Stimulated activated CD8-positive, alpha-beta memory T cell treated with anti-CD3 and anti-CD28 coated beads, Interleukin-4, amount 100 ng/mL, for 4 hours (primary cell): ENCODE results near the gene NAA16.
"Not testable (repeated sequence)": the region's sequence is repeated elsewhere in the genome, so short reads cannot be mapped to it uniquely, and the experiment has no call there.

Experiments used
- DNase-seq, 2 donors: peaks; one replicate each; pipeline ENCODE4 v3.0.0-alpha.2; 2020; ENCODE audit warnings: low read depth in 2 of 2, low spot score in 1 of 2

Gene NAA16

GRCh38 chr13:41405367-41405766 is 94.3 kb downstream of the NAA16 start:
- DNase-seq = no peak

GRCh38 chr13:41407380-41407779 is 96.3 kb downstream of the NAA16 start:
- DNase-seq = no peak

GRCh38 chr13:41408121-41408520 is 97.1 kb downstream of the NAA16 start:
- no peak for DNase-seq

DNA sequence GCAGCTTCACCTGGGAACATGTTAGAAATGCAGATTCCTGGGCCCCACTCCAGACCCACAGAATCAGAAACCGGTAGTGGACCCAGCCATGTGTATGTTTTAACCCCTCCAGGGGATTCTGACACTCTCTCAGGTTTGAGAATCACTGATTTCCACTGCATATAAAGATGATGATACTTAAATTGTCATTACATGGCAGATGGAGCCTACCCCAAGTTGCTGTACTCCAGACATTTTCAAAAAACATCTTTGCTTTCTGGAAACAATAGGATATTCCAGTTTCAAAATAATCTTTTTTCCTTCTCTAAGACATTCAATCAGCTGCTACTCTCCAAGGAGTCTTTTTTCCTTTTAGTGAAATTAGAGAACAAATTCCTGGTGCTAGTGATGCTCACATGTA is 97.7 kb downstream of the NAA16 start:
- DNase-seq = no peak

GRCh38 chr13:41409611-41410010 is 98.5 kb downstream of the NAA16 start:
- no peak for DNase-seq

DNA sequence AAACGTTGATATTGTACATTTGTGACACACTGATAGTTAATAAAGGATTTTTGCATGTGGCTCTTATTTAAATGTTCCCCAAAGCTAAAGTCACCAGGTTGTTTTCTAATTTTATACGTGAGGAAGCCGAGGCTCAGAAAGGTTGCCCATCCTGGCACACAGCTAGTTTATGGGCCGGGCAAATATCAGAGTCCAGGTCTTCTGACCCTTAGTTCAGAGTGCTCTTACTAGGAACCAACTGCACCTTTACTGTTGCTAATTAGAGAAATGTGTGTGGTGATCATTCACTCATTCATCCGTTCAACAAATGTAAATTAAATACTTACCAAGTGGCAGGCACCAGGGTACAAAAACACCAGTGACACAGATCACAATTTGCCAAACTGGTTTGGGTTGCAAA is 100.0 kb downstream of the NAA16 start:
- DNase-seq = no peak

- no peak for DNase-seq
Observed at GRCh38 chr13:41411522-41411921, 100.5 kb downstream of the NAA16 start.

GRCh38 chr13:41413872-41414271 is 102.8 kb downstream of the NAA16 start:
- DNase-seq = no peak

DNA sequence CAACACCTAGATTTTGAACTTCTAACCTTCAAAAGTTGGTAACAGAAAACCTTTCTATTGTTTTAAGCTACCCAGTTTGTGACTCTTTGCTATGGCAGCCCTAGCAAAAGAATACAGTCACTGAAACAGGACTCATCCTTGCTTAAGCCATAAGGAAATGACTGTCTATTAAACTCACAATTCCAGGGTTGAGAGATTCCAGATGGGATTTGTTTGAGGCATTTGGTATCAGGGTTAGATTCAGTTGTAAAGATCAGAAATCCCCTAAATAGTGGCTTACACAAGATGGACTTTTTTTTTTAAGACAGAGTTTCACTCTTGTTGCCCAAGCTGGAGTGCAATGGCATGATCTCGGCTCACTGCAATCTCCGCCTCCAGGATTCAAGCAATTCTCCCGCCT is 105.2 kb downstream of the NAA16 start:
- no peak for DNase-seq

DNA sequence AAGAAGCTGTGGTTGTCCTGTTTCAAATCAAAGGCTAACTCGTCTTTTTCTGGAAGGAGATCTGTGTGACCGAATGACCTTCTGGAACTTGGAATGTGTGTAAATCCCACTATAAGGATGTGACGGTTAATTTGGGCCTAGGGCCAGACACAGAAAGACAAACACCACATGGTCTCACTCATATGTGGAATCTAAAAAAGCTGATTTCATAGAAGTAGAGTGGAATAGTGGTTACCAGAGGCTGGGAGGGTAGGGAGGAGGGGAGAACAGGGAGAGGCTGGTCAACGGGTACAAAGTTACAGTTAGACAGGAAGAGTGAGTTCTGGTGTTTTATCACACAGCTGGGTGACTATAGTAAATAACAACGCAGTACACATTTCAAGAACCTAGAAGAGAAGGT is 107.0 kb downstream of the NAA16 start:
- DNase-seq = no peak

- DNase-seq = no peak
Observed at GRCh38 chr13:41418731-41419130, 107.7 kb downstream of the NAA16 start.

DNA sequence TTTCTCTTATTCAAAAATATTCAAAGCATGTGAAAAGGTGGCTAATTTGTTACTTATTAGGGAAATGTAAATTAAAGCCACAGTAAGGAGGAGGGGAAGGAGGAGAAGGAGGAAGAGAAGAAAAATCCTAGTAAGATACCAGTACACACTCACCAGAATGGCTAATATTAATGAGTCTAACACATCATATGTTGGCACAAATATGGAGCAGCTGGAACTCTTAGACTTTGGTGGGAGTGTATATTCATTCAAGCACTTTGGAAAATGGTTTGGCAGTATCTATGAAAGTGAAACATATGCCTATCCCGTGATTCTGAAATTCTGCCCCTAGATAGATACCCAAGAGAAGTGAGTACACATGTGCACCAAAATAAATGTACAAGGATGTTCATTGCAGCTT is 108.1 kb downstream of the NAA16 start:
- no peak for DNase-seq

- no peak for DNase-seq
Observed at GRCh38 chr13:41420146-41420545, 109.1 kb downstream of the NAA16 start.

DNA sequence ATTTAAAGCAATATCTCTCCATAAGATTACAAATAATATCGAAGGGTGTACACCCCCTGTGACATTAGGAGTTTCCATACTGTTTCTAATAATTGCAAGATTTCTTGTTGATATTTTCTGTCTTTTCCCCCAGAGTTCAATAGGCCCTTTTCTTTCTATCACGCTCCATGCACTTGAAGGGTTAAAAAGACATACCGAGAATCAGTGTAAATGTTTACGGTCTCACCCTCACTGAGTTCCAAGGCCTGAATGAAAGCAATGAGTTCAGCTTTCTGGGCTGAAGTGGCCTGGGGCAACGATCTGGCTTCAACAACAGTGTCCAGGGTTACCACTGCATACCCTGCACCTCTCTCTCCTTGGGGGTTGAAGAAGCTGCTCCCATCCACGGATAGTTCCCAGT is 110.3 kb downstream of the NAA16 start:
- DNase-seq = not testable (repeated sequence)

GRCh38 chr13:41421983-41422382 is 110.9 kb downstream of the NAA16 start:
- not testable (repeated sequence) for DNase-seq

- not testable (repeated sequence) for DNase-seq
Observed at GRCh38 chr13:41423259-41423658, 112.2 kb downstream of the NAA16 start.

DNA sequence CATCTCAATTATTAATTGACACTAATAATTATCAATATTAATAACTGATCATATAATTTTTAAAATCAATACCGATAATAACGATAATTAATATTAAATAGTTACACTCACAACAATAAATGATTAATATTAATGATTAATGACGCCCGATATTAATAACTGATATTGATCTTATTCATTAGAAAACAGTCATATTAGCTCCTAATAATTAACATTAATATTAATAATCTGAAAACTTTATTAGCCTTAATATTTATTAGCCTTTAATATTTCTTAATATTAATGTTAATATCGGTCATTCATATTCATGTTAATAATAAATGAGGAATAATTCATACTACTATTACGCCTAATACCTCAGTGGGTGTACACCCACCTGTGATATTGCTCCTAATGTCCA is 113.6 kb downstream of the NAA16 start:
- DNase-seq = not testable (repeated sequence)

- DNase-seq = no peak
Observed at GRCh38 chr13:41426047-41426446, 115.0 kb downstream of the NAA16 start.
